K562 (cell line): ENCODE results near the gene FREM3. TPM values are rescaled to one million over a fixed set of nuclear protein-coding genes. Genes with fewer than 3 reads are reported as not detected.

Experiments
- ATAC-seq: fragments of 200-7000 bp; cut with Tn5 transposase; 3 replicates; pipeline ENCODE4 v1.9.1; 2020; ENCODE audit warnings: moderate library complexity
- BruUV-seq: library from RNA; stranded (reverse); fragments of 400-500 nt; replicated peaks from 2 replicates; lab custom pipeline; 2021; lab: Mats Ljungman, UMichigan
- CTCF ChIA-PET: fragments of 300-600 bp; formaldehyde crosslinking; extraction: SDS; loops from one replicate; lab custom pipeline; 2021; ENCODE audit warnings: low intra/inter-chr PET ratio; lab: Yijun Ruan, JAX
- POLR2A ChIA-PET: fragments of 300-600, 350-650 bp; sonication (Branson Sonifier 250); formaldehyde crosslinking; extraction: SDS; loops from one replicate; lab custom pipeline; 2021; ENCODE audit warnings: antibody characterized with exemption, inconsistent platforms; lab: Yijun Ruan, JAX
- DNase-seq, 4 experiments: peaks; one replicate each; pipeline versions ENCODE4 v3.0.0 to v3.0.0-alpha.2; 2011 to 2018; ENCODE audit warnings: low spot score in 3 of 4, mixed read lengths in 3 of 4; ENCODE audit errors: extremely low read depth in 1 of 4
- FAIRE-seq: peaks from 2 replicates; lab custom pipeline; 2011; peaks lifted over from hg19 to GRCh38; lab: Jason Lieb, UNC
- H2AFZ ChIP-seq: 2 replicates; pipeline ENCODE4 v1.6.0; 2011; ENCODE audit warnings: low read depth, low read length, control low read depth, inconsistent platforms
- H3K27ac ChIP-seq: fragments of 200-600 bp; 3 replicates; pipeline ENCODE4 v1.8.0; 2011; ENCODE audit warnings: low read depth, mild to moderate bottlenecking, control low read depth, inconsistent platforms, low read length, moderate library complexity, mixed read lengths; ENCODE audit errors: extremely low read depth
- H3K27me3 ChIP-seq, 2 experiments: fragments of 300-600 bp in 1 of 2; 2 replicates in 1 of 2; 3 replicates in 1 of 2; pipeline versions ENCODE4 v1.6.0 to v1.8.0; 2011; ENCODE audit warnings: inconsistent platforms in 2 of 2, low read length in 2 of 2, mild to moderate bottlenecking in 1 of 2, mixed read lengths in 1 of 2, moderate library complexity in 1 of 2; ENCODE audit not compliant: control insufficient read depth in 2 of 2, insufficient read depth in 2 of 2
- H3K36me3 ChIP-seq: fragments of 300-600 bp; 3 replicates; pipeline ENCODE4 v1.8.0; 2011; ENCODE audit warnings: mild to moderate bottlenecking, low read length, inconsistent platforms; ENCODE audit not compliant: control insufficient read depth, insufficient read depth
- H3K4me1 ChIP-seq, 2 experiments: fragments of 200-600 bp in 1 of 2; replicated peaks in 1 of 2; 2 replicates in 1 of 2; 3 replicates in 1 of 2; pipeline versions ENCODE4 v1.5.1 to v1.8.0; 2011; ENCODE audit warnings: inconsistent platforms in 2 of 2, low read length in 2 of 2, mild to moderate bottlenecking in 1 of 2, mixed read lengths in 1 of 2, moderate library complexity in 1 of 2; ENCODE audit not compliant: control insufficient read depth in 2 of 2, insufficient read depth in 2 of 2
- H3K4me2 ChIP-seq: 2 replicates; pipeline ENCODE4 v1.6.1; 2011; ENCODE audit warnings: low read length, control low read depth, inconsistent platforms, mixed read lengths; ENCODE audit not compliant: insufficient read depth
- H3K4me3 ChIP-seq: fragments of 200-600 bp; sonication (generic), shearing (Covaris generic); 2 replicates; pipeline ENCODE4 v1.5.1; 2016; ENCODE audit warnings: control low read depth, inconsistent platforms
- H3K79me2 ChIP-seq: fragments of 200-600 bp; 3 replicates; pipeline ENCODE4 v1.8.0; 2011; ENCODE audit warnings: low read length, inconsistent platforms; ENCODE audit not compliant: control insufficient read depth, insufficient read depth
- H3K9ac ChIP-seq, 2 experiments: 2 replicates each; pipeline versions ENCODE4 v1.6.0 to v1.6.1; 2011; ENCODE audit warnings: low read depth in 2 of 2, low read length in 2 of 2, control low read depth in 1 of 2, inconsistent platforms in 1 of 2, mild to moderate bottlenecking in 1 of 2, mixed read lengths in 1 of 2; ENCODE audit not compliant: insufficient read depth in 1 of 2
- H3K9me1 ChIP-seq: one replicate; pipeline ENCODE4 v1.6.0; 2011; ENCODE audit warnings: inconsistent platforms, mild to moderate bottlenecking, low read length, moderate library complexity; ENCODE audit not compliant: control insufficient read depth, insufficient read depth
- H3K9me3 ChIP-seq: replicated peaks from 2 replicates; pipeline ENCODE4 v1.5.1; 2011; ENCODE audit warnings: low read depth, low read length, inconsistent platforms; ENCODE audit not compliant: control insufficient read depth, insufficient read depth
- H4K20me1 ChIP-seq: replicated peaks from 2 replicates; pipeline ENCODE4 v1.6.1; 2011; ENCODE audit warnings: low read length, inconsistent platforms, mixed read lengths; ENCODE audit not compliant: control insufficient read depth, insufficient read depth
- DEAF1 ChIP-seq: fragments of 450-650 bp; formaldehyde crosslinking; IDR thresholded peaks from 2 replicates; pipeline ENCODE4 v1.4.0; 2020; ENCODE audit warnings: mild to moderate bottlenecking, moderate library complexity
- NFE2 ChIP-seq: IDR thresholded peaks from 2 replicates; pipeline ENCODE4 v1.6.1; 2014; ENCODE audit warnings: antibody characterized with exemption, low read depth
- PCBP1 ChIP-seq: fragments of 200-400 bp; formaldehyde crosslinking; IDR thresholded peaks from 2 replicates; pipeline ENCODE4 v1.6.1; 2018; ENCODE audit warnings: mild to moderate bottlenecking, low read depth, low read length; ENCODE audit not compliant: poor library complexity, severe bottlenecking
- U2AF1 ChIP-seq: fragments of 200-400 bp; formaldehyde crosslinking; optimal IDR thresholded peaks from 2 replicates; pipeline ENCODE3; 2017; ENCODE audit warnings: mild to moderate bottlenecking, low read depth, low read length, moderate library complexity
- ZBTB12 ChIP-seq: fragments of 250-450 bp; sonication (Bioruptor Pico); IDR thresholded peaks from 2 replicates; pipeline ENCODE4 v1.4.0; 2020
- ZNF134 ChIP-seq: fragments of 250-450 bp; sonication (Bioruptor Pico); conservative IDR thresholded peaks from 2 replicates; pipeline ENCODE4 v1.4.0; 2020
- WGBS: fragments of 100-300 bp; shearing (Covaris generic); methylation state at CpG from one replicate; pipeline ENCODE4 v1.1.6; 2016; ENCODE audit warnings: low coverage, mixed read lengths; ENCODE audit not compliant: insufficient coverage; ENCODE audit errors: missing lambda C conversion rate; 5-methylcytosine and 5-hydroxymethylcytosine counted together
- in situ Hi-C: fragments of 300-500 bp; cut with MboI; formaldehyde crosslinking; loops from 4 replicates; pipeline ENCODE4 v1.15.0; 2018; ENCODE audit warnings: inconsistent platforms, mixed read lengths
- intact Hi-C: fragments of 100-400 bp; cut with micrococcal nuclease; formaldehyde crosslinking; loops from 2 replicates; pipeline ENCODE4 v1.14.2; 2022
- polyA plus RNA-seq, 8 experiments: library from polyadenylated mRNA; depleted of rRNA in 4 of 8; stranded (reverse) in 5 of 8; unstranded in 3 of 8; fragments of >200 nt; fragmentation: Nextera tagmentation in 2 of 8; fragmentation: Illumina TruSeq in 1 of 8; extraction: Ambion mirVana in 2 of 8; extraction: Trizol in 1 of 8; gene quantifications; 2 replicates each; pipeline versions ENCODE4 v1.2.1 to v1.2.3, GENCODE V29; 2011 to 2014; ENCODE audit warnings: inconsistent platforms in 1 of 8, missing spikeins in 1 of 8
- total RNA-seq, 7 experiments: library from RNA; depleted of rRNA in 6 of 7; stranded (reverse); fragments of >200 nt in 6 of 7; fragmentation: Illumina TruSeq in 2 of 7; extraction: Trizol in 2 of 7; gene quantifications; 2 replicates each; pipeline versions ENCODE4 v1.2.1 to v1.2.3, GENCODE V29; 2011 to 2021; ENCODE audit warnings: low replicate concordance in 1 of 7

FREM3 gene
- total and polyA plus RNA-seq, 9 of the 15 experiments (the other 6 are each of a cell fraction or from before 2014, with no cell fraction given): not detected

GRCh38 chr4:143701365-143701764, 890 bp upstream of the FREM3 start:
- 1% methylated on average over 6 of the region's 6 CpGs for WGBS
- Histone ChIP-seq H3K4me1 (peaks cover 0 to 18% of the 10 kb centered on the region in 2 experiments; a peak in 3 of 5 replicates), H3K9me3 (no peaks in the 10 kb centered on the region), H3K27ac (no peak overlapping the region), H4K20me1 (no peaks in the 10 kb centered on the region), H2AFZ (no peak overlapping the region), H3K9ac (no peak overlapping the region), H3K36me3 (no peaks in the 10 kb centered on the region), H3K9me1 (no peaks in the 10 kb centered on the region), H3K4me2 (no peak overlapping the region), H3K4me3 (no peak overlapping the region), H3K79me2 (no peaks in the 10 kb centered on the region), H3K27me3 (peaks cover 11 to 41% of the 10 kb centered on the region in 2 experiments)
- CTCF ChIA-PET: no interaction called here
- POLR2A ChIA-PET: interaction anchor here (0.7 to 1.1 kb wide), 2 partner anchors 14 to 528 kb away, joined by 3 to 4 read pairs; no protein-coding TSS in a partner anchor
- TF ChIP-seq U2AF1 (no peak), DEAF1 (CRISPR knock-in tag) (no peak), NFE2 (peak; percentile 44; the same call in 1 of the 2 replicates), PCBP1 (no peak), ZNF134 (CRISPR knock-in tag) (no peak), ZBTB12 (no peak)
- no peak for DNase-seq
- FAIRE-seq: peak; percentile 61
- no TSS peak for BruUV-seq
- in situ Hi-C loops: no loop called here
- no peak for ATAC-seq
- intact Hi-C loops: no loop called here
